Coronary artery (tissue), 2 donors: ENCODE data around the gene POLR1B.
"Not testable (repeated sequence)": the region's sequence is repeated elsewhere in the genome, so short reads cannot be mapped to it uniquely, and the experiment has no call there.

Experiments used
- DNase-seq: peaks from one replicate; pipeline ENCODE4 v3.0.0-alpha.2; 2017; ENCODE audit warnings: low spot score
- H3K27ac ChIP-seq, 2 donors: fragments of 200-600 bp; sonication (generic); one replicate each; pipeline ENCODE4 v1.5.1; 2016 to 2019
- H3K4me3 ChIP-seq: fragments of 200-600 bp; sonication (generic); 2 replicates; pipeline ENCODE4 v1.5.1; 2016; ENCODE audit warnings: mild to moderate bottlenecking, moderate library complexity
- TF ChIP-seq, protein P1 (sequence below): fragments of 200-600 bp; sonication (generic); IDR thresholded peaks from one replicate; pipeline ENCODE4 v1.5.1; 2019; ENCODE audit warnings: antibody characterized with exemption

Gene POLR1B, protein sequence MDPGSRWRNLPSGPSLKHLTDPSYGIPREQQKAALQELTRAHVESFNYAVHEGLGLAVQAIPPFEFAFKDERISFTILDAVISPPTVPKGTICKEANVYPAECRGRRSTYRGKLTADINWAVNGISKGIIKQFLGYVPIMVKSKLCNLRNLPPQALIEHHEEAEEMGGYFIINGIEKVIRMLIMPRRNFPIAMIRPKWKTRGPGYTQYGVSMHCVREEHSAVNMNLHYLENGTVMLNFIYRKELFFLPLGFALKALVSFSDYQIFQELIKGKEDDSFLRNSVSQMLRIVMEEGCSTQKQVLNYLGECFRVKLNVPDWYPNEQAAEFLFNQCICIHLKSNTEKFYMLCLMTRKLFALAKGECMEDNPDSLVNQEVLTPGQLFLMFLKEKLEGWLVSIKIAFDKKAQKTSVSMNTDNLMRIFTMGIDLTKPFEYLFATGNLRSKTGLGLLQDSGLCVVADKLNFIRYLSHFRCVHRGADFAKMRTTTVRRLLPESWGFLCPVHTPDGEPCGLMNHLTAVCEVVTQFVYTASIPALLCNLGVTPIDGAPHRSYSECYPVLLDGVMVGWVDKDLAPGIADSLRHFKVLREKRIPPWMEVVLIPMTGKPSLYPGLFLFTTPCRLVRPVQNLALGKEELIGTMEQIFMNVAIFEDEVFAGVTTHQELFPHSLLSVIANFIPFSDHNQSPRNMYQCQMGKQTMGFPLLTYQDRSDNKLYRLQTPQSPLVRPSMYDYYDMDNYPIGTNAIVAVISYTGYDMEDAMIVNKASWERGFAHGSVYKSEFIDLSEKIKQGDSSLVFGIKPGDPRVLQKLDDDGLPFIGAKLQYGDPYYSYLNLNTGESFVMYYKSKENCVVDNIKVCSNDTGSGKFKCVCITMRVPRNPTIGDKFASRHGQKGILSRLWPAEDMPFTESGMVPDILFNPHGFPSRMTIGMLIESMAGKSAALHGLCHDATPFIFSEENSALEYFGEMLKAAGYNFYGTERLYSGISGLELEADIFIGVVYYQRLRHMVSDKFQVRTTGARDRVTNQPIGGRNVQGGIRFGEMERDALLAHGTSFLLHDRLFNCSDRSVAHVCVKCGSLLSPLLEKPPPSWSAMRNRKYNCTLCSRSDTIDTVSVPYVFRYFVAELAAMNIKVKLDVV

DNA sequence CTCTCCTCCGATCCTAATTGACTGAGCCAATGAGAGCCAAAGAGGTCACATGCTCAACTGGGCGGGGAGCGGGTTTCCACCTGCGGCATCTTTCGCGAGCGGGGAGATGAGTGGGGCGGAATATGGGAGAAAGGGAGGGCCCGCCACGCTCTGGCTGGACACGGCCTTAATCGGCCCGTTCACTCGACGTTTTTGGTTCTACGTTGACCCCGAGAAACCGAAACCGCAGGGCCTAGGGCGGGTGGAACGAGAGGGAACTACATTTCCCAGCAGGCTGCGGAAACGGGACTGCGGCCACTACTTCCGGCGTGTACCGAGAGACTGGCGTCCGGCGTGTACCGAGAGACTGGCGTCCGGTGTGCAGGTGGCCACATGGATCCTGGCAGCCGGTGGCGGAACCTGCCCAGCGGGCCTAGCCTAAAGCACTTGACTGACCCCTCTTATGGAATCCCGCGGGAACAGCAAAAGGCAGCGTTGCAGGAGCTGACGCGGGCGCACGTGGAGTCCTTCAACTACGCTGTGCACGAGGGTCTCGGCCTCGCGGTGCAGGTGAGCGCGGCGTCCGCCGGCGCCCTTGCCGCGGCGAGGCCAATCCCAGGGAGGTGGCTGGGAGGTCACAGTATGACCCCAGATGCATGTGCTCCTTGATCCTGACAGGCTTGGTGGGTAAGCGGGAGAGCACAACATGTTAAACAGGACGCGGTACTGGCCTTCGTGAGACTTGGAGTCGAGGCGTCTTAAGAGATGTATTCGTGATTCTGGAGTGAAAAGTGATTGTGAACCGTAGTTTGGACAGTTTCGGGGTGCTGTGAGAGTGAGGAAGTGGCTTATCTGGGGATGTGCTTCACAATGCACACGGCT lies at the start of gene POLR1B:
TSS of gene POLR1B (plus strand) at position 343 of the 861 bp plus-strand sequence. CDS start at position 373, 30 bp downstream.
- Histone ChIP-seq H3K4me3 (peak within 1 kb of the TSS; percentile 83), H3K27ac (peak within 1 kb of the TSS; percentile 80 to 89)
- TF ChIP-seq, protein P1, sequence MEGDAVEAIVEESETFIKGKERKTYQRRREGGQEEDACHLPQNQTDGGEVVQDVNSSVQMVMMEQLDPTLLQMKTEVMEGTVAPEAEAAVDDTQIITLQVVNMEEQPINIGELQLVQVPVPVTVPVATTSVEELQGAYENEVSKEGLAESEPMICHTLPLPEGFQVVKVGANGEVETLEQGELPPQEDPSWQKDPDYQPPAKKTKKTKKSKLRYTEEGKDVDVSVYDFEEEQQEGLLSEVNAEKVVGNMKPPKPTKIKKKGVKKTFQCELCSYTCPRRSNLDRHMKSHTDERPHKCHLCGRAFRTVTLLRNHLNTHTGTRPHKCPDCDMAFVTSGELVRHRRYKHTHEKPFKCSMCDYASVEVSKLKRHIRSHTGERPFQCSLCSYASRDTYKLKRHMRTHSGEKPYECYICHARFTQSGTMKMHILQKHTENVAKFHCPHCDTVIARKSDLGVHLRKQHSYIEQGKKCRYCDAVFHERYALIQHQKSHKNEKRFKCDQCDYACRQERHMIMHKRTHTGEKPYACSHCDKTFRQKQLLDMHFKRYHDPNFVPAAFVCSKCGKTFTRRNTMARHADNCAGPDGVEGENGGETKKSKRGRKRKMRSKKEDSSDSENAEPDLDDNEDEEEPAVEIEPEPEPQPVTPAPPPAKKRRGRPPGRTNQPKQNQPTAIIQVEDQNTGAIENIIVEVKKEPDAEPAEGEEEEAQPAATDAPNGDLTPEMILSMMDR: no peak
- DNase-seq: peak; percentile 88

DNA sequence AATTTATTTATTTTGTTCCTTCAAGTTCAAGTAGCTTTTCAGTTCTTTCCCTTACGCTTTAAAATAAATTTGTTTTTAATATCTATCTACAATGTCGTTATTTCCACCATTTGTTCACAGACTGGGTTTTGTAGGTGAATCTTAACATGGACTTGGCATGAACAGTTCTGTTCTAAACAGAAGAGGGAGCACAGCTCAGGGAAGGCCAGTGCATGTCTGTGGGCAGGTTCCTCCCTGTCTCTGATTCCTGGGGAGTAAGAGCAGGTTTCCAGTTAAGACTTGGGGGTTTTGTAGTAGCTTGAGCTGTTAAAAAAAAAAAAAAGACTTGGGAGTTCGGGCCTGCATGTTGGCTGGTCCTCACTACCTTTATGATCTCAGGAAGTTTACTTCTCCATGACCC lies 49.2 kb upstream of the POLR1B start:
- DNase-seq: no peak
- TF ChIP-seq, protein P1: no peak
- Histone ChIP-seq H3K27ac (no peak overlapping the region), H3K4me3 (no peak overlapping the region)

DNA sequence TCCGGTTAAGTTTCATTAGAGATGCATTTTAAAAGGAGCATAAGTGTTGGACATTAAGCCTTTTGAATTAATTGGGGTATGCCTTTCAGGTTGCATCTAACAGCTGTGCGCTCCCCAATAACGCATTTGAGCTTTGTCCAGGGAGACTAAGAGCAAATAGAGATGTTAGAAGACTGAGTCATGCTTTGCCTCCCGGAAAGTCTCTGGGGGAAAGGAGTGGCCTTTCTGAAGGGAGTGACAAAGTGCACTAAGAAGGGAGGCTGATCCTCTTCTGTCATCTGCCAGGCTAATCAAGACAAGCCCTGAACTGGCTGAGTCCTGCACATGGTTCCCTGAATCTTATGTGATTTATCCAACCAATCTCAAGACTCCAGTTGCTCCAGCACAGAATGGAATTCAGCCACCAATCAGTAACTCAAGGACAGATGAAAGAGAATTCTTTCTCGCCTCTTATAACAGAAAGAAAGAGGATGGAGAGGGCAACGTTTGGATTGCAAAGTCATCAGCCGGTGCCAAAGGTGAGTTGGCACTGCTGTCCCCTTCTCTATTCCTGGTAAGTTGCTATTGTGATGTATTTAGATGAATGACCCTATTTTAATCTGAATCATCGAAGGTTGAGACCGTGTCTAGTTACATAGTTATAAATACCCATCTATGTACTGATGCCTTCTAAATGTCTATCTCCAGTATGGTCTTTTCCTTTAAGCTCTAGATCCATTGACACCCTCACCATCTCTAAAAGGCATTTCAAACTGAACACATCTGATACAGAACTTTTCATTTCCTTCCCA lies 48.2 kb upstream of the POLR1B start:
- no peak overlapping the region for H3K4me3 ChIP-seq
- no peak for DNase-seq
- no peak overlapping the region for H3K27ac ChIP-seq
- TF ChIP-seq, protein P1: no peak

DNA sequence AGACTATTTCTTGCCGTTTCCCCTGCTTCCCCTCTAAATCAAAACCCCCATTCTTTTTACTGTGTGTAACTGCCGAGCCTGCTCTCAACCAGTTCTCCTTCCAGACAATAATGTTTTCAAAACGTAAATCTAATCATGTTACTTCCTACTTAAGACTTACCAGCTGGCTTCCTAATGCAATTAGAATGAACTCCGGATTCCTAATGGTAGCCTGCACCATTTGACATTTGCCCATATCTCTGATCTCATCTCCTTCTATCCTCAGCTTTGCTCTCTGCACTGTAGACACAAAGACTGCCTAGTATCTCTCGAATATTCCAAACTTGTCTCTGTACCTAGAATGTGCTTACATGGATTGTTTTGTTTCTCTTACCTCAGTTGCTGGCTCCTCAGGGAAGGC lies 47.4 kb upstream of the POLR1B start:
- DNase-seq: no peak
- Histone ChIP-seq H3K4me3 (no peak overlapping the region), H3K27ac (no peak overlapping the region)
- TF ChIP-seq, protein P1: no peak

DNA sequence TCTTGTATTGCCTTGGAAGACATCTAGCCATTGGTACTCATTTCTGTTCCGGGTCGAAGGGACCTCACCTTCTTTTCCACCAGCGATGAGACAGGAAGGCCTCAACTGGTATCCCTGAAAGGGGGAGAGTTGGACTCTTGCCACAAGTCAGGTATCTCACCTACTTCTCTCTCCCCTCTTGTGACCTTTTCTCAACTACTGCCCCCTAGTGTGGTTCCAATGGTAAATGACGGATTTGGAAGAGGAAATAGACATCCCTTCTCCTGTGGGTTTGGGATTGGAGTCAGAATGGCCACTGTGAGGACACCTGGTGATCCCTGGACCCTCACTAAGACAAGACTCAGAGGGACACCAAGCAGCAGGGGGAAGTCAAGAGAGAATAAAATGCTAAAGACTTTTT lies 46.4 kb upstream of the POLR1B start:
- H3K4me3 ChIP-seq, H3K27ac ChIP-seq, DNase-seq: not testable (repeated sequence)

DNA sequence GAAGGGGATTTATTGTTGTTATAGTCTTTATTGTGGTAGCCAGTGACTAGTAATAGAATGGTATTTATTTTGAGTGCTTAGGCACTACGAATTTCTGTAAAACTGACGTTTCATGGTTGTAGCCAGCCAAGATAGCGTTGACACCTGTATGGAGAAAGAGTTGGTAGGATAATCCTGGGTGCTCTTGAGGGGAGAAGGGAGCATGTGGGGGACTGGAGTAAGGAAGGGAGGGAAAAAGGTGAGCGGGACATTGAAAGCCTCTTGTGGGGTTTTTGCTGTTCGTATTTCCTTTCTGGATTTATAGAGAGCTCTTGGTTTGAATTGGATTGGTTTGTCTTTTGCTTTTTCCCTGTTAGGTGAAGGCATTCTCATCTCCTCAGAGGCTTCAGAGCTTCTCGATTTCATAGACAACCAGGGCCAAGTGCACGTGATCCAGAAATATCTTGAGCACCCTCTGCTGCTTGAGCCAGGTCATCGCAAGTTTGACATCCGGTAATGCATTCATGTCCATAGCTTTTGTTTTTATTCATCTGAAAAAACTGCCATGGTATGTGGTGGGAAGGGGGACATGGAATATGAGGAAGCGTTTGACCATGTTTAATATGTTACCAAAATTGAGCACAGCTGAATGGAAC lies 41.3 kb upstream of the POLR1B start:
- not testable (repeated sequence) for H3K27ac ChIP-seq, H3K4me3 ChIP-seq, DNase-seq

DNA sequence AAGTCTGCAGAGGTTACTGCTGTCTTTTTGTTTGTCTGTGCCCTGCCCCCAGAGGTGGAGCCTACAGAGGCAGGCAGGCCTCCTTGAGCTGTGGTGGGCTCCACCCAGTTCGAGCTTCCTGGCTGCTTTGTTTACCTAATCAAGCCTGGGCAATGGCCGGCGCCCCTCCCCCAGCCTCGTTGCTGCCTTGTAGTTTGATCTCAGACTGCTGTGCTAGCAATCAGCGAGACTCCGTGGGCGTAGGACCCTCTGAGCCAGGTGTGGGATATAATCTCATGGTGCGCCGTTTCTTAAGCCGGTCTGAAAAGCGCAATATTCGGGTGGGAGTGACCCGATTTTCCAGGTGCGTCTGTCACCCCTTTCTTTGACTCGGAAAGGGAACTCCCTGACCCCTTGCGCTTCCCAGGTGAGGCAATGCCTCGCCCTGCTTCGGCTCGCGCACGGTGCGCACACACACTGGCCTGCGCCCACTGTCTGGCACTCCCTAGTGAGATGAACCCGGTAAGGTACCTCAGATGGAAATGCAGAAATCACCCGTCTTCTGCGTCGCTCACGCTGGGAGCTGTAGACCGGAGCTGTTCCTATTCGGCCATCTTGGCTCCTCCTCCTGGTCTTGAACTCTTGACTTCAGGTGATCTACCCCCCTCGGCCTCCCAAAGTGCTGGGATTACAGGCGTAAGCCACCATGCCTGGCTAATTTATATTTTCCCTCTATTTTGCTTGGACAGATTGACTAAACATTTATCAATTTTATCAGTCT lies 32.8 kb upstream of the POLR1B start:
- H3K27ac ChIP-seq, H3K4me3 ChIP-seq, DNase-seq: not testable (repeated sequence)
